GM21423 (cell line): ENCODE results near the gene DIAPH3.
"Not testable (repeated sequence)": the region's sequence is repeated elsewhere in the genome, so short reads cannot be mapped to it uniquely, and the experiment has no call there.

Experiments
- ATAC-seq: cut with Tn5 transposase; IDR thresholded peaks from one replicate; pipeline ENCODE4 v1.9.1; 2021; ENCODE audit warnings: mild to moderate bottlenecking, moderate library complexity; ENCODE audit not compliant: unreplicated experiment

DIAPH3 gene

GRCh38 chr13:60163478-60164233 lies at the start of gene DIAPH3:
Gene DIAPH3, minus strand, starts transcription at chr13:60163928. Its CDS starts 162 bp downstream, at chr13:60163766.
- peak; percentile 99 for ATAC-seq

GRCh38 chr13:60213236-60213744 lies 49.6 kb upstream of the DIAPH3 start:
- ATAC-seq: no peak

- ATAC-seq: no peak
Measured at GRCh38 chr13:60211548-60211947, 47.8 kb upstream of the DIAPH3 start.

GRCh38 chr13:60210510-60211330 lies 47.0 kb upstream of the DIAPH3 start:
- ATAC-seq: no peak

GRCh38 chr13:60205499-60205898 lies 41.8 kb upstream of the DIAPH3 start:
- ATAC-seq: not testable (repeated sequence)

- ATAC-seq: no peak
Measured at GRCh38 chr13:60201286-60201685, 37.6 kb upstream of the DIAPH3 start.

GRCh38 chr13:60195893-60196292 lies 32.2 kb upstream of the DIAPH3 start:
- ATAC-seq: not testable (repeated sequence)

- no peak for ATAC-seq
Measured at GRCh38 chr13:60182907-60183306, 19.2 kb upstream of the DIAPH3 start.

- no peak for ATAC-seq
Measured at GRCh38 chr13:60178327-60178726, 14.6 kb upstream of the DIAPH3 start.

GRCh38 chr13:60175571-60175970 lies 11.8 kb upstream of the DIAPH3 start:
- ATAC-seq: no peak

GRCh38 chr13:60174113-60174512 lies 10.4 kb upstream of the DIAPH3 start:
- no peak for ATAC-seq

GRCh38 chr13:60172111-60172510 lies 8.4 kb upstream of the DIAPH3 start:
- no peak for ATAC-seq

GRCh38 chr13:60170414-60170813 lies 6.7 kb upstream of the DIAPH3 start:
- ATAC-seq: no peak

GRCh38 chr13:60169239-60170031 lies 5.7 kb upstream of the DIAPH3 start:
- ATAC-seq: no peak

- ATAC-seq: no peak
Measured at GRCh38 chr13:60167121-60167520, 3.4 kb upstream of the DIAPH3 start.

GRCh38 chr13:60165391-60166099 lies 1.8 kb upstream of the DIAPH3 start:
- ATAC-seq: no peak

- ATAC-seq: peak; percentile 20
Measured at GRCh38 chr13:60164234-60164889, 634 bp upstream of the DIAPH3 start.

GRCh38 chr13:60162096-60162495 lies 1.6 kb downstream of the DIAPH3 start:
- ATAC-seq: no peak

- ATAC-seq: peak; percentile 57
Measured at GRCh38 chr13:60158321-60158801, 5.4 kb downstream of the DIAPH3 start.

GRCh38 chr13:60155978-60156377 lies 7.8 kb downstream of the DIAPH3 start:
- ATAC-seq: peak; percentile 28
